Aorta (tissue), 5 donors: ENCODE data around the gene BLOC1S6. TPM values are rescaled to one million over a fixed set of nuclear protein-coding genes. Genes with fewer than 3 reads are reported as not detected.
A peak's percentile ranks its signal among the peaks of the same experiment; 100 is the strongest.

Experiments
- ATAC-seq: fragments of 200-7000 bp; cut with Tn5 transposase; one replicate; pipeline ENCODE4 v1.9.1; 2022; ENCODE audit warnings: moderate library complexity; ENCODE audit not compliant: low FRiP score
- DNase-seq, 2 donors: peaks; one replicate each; pipeline ENCODE4 v3.0.0-alpha.2; 2020
- H3K27ac ChIP-seq, 2 donors: one replicate each; pipeline ENCODE4 v1.5.1; 2013; ENCODE audit warnings: low read length in 2 of 2, mild to moderate bottlenecking in 2 of 2, moderate library complexity in 2 of 2, control low read depth in 1 of 2, inconsistent platforms in 1 of 2, low read depth in 1 of 2
- H3K27me3 ChIP-seq, 2 donors: one replicate each; pipeline ENCODE4 v1.6.1; 2013; ENCODE audit warnings: control low read depth in 1 of 2, low read length in 1 of 2, mild to moderate bottlenecking in 1 of 2, moderate library complexity in 1 of 2; ENCODE audit not compliant: insufficient read depth in 2 of 2, control insufficient read depth in 1 of 2
- H3K36me3 ChIP-seq, 2 donors: one replicate each; pipeline ENCODE4 v1.6.1; 2013; ENCODE audit warnings: control low read depth in 1 of 2, low read length in 1 of 2, mild to moderate bottlenecking in 1 of 2; ENCODE audit not compliant: insufficient read depth in 2 of 2, control insufficient read depth in 1 of 2
- H3K4me1 ChIP-seq, 2 donors: one replicate each; pipeline ENCODE4 v1.6.1; 2013; ENCODE audit warnings: low read length in 2 of 2, control low read depth in 1 of 2, mild to moderate bottlenecking in 1 of 2, moderate library complexity in 1 of 2; ENCODE audit not compliant: insufficient read depth in 2 of 2, control insufficient read depth in 1 of 2
- H3K4me3 ChIP-seq, 2 donors: one replicate each; pipeline ENCODE4 v1.5.1; 2013; ENCODE audit warnings: low read length in 2 of 2, control low read depth in 1 of 2, mild to moderate bottlenecking in 1 of 2
- H3K9me3 ChIP-seq: one replicate; pipeline ENCODE4 v1.6.1; 2013; ENCODE audit warnings: mild to moderate bottlenecking, low read length; ENCODE audit not compliant: control insufficient read depth
- WGBS, 2 donors: extraction: QIAGEN DNeasy Blood & Tissue Kit; methylation state at CpG; one replicate each; pipeline ENCODE4 v1.1.7; 2013; 5-methylcytosine and 5-hydroxymethylcytosine counted together
- intact Hi-C, 2 donors: fragments of 100-400 bp; cut with DNase I; formaldehyde crosslinking; loops; one replicate each; pipeline versions ENCODE4 v1.14.2 to v1.15.0; 2022
- polyA plus RNA-seq, 2 donors: library from polyadenylated mRNA; stranded (reverse); fragments of 200-250 nt; gene quantifications; one replicate each; pipeline ENCODE4 v1.2.3, GENCODE V29; 2013
- total RNA-seq, 2 donors: library from RNA; stranded (reverse); fragmentation: NEBNext Ultra II Directional; extraction: Animal tissue kit (Norgen Biotek cat#: 25700); gene quantifications; one replicate each; pipeline ENCODE4 v1.2.1, GENCODE V29; 2021
- donor health status: healthy with polysubstance abuse.
- donor health status: Bipolar disorder and iron deficiency.
- donor health status: DM: no; HTN: no; CAD: no.
- donor health status: DM: no; HTN: no; CAD: no.
- donor health status: DM: yes; HTN: yes; CAD: no.

Gene BLOC1S6
- total and polyA plus RNA-seq, 4 donors: 24.9 to 47.3 (median 46.2) TPM

DNA sequence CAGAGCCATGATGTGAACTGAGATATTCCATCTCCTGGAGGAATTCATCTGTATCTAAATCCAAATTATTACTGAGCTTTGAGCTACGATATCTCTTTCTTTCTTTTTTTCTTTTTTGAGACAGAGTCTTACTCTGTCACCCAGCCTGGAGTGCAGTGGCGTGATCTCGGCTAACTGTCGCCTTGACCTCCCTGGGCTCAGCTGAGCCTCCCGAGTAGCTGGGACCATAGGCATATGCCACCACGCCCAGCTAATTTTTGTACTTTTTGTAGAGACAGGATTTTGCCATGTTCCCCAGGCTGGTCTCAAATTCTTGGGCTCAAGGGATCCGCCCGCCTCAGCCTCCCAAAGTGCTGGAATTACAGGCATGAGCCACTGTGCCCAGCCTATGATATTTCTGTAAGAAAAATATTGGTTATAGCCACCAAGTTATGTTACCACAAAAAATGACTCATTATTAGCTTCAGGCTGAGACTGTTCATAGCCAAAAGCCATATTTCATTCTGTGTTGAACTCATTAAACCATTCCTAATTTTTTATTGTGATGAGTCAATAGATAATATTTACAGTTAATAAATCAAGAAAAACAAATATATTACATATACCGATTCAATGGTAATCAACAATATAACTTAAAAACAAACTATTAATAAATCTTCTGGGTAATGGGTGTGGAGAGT lies 37.5 kb upstream of the BLOC1S6 start:
- DNase-seq (no peak), ATAC-seq (peak; percentile 46)
- Histone ChIP-seq H3K27me3 (no peaks in the 10 kb centered on the region), H3K9me3 (no peaks in the 10 kb centered on the region), H3K36me3 (no peaks in the 10 kb centered on the region), H3K4me3 (no peak overlapping the region), H3K4me1 (no peaks in the 10 kb centered on the region), H3K27ac (no peak overlapping the region)
- intact Hi-C loops: no loop called here
- WGBS, 2 donors: 64 to 73% methylated on average over 9 of the region's 9 CpGs

DNA sequence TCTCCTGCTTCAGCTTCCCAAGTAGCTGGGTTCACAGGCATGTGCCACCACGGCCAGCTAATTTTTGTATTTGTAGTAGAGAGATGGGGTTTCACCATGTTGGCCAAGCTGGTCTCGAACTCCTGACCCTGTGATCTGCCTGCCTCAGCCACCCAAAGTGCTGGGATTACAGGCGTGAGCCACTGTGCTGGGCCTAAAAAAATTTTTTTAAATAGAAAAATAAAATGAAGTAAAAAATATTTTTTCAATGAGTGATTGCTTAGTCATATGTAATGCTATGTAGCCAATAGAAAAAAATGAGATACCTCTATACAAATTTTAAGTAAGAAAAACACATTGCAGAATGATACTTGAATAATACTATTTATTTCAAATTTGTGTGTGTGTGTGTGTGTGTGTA lies 36.7 kb upstream of the BLOC1S6 start:
- H3K27me3 ChIP-seq: no peaks in the 10 kb centered on the region
- 73 to 74% methylated on average over 3 of the region's 3 CpGs for whole genome bisulfite sequencing, 2 donors
- no peaks in the 10 kb centered on the region for H3K4me1 ChIP-seq
- no peak overlapping the region for H3K4me3 ChIP-seq
- no peak overlapping the region for H3K27ac ChIP-seq
- H3K9me3 ChIP-seq: no peaks in the 10 kb centered on the region
- no peaks in the 10 kb centered on the region for H3K36me3 ChIP-seq
- DNase-seq: no peak
- ATAC-seq: no peak
- intact Hi-C loops: no loop called here

DNA sequence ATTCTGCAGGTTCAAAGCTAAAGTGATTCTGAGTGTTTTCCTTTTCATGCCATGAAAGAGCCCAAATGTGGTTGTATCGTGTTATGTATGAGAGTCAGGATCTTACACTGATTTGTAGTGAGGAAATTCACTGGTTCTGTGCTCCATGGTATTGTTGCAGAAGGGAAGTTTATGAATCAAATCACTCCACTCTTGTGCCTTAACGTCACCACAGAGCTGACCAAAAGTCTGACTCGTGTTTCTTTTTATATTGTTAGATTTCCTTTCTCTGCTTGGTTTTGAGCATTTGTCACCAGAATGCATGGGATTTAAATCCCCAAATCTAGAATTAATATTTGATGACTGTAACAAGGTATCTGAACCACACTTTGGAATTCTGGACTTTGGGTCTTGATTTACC lies 35.5 kb upstream of the BLOC1S6 start:
- H3K27ac ChIP-seq: no peak overlapping the region
- DNase-seq (no peak), ATAC-seq (no peak)
- no peaks in the 10 kb centered on the region for H3K36me3 ChIP-seq
- H3K9me3 ChIP-seq: no peaks in the 10 kb centered on the region
- no peaks in the 10 kb centered on the region for H3K4me1 ChIP-seq
- H3K4me3 ChIP-seq: no peak overlapping the region
- 46 to 48% methylated on average over 3 of the region's 3 CpGs for WGBS, 2 donors
- H3K27me3 ChIP-seq: no peaks in the 10 kb centered on the region
- intact Hi-C loops: no loop called here

DNA sequence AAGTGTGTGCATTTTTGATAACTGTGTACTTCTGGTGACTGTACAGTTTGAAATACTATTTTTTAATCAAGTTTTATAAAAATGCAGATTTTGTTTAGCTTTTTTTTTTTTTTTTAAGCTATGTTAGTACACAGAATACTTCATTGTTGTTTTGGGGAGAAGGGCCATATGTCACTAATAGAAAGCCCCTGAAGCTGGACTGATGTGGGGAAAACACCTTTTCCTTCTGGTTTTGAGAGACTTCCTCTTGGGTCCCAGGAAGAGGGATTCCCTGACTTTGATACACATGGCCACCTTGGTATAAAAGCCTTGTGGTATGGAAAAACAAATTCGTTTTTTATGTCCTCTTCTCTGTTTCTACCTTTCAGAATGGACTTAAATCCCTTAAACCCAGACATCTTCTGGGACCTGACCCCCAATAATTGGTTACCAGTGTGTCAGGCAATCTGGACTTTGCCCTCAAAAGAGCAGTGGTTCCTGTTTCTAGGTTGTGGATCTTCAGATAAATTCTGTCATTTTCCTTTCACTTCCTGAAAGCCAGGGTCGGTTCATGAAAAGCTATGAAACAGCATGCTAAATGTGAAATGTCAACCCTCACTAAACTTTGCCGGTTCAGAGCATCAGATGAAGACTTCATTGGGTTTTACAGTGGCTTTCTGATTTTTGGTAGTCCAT lies 31.1 kb upstream of the BLOC1S6 start:
- no peaks in the 10 kb centered on the region for H3K4me1 ChIP-seq
- intact Hi-C loops: no loop called here

DNA sequence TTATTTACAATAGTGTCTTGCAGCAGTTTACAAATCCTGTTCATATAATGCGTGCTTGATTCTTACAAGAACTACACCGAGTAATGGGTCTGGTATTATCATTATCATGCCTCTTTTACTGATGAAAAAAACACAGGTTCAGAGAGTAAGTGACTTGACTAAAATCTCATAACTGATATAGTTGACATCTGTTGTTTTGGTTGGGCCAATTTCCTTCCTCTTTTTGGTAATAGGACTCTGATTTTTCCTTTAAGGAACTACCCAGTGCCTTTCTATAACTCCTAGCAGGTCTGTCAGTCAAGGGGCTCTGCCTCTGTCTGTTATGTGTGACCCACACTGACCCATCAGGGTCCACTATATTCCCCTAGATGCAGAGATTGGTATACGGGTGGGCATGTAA lies 14.6 kb upstream of the BLOC1S6 start:
- Histone ChIP-seq H3K27me3 (no peaks in the 10 kb centered on the region), H3K9me3 (peaks cover 4% of the 10 kb centered on the region), H3K36me3 (no peaks in the 10 kb centered on the region), H3K4me1 (no peaks in the 10 kb centered on the region), H3K4me3 (no peak overlapping the region), H3K27ac (no peak overlapping the region)
- intact Hi-C loops: no loop called here
- no peak for ATAC-seq
- 77 to 78% methylated on average over 3 of the region's 3 CpGs for WGBS, 2 donors
- DNase-seq: no peak

More for the DNA sequence above, 31.1 kb upstream of the BLOC1S6 start:
- ATAC-seq (no peak), DNase-seq (no peak)
- Histone ChIP-seq H3K4me3 (no peak overlapping the region), H3K36me3 (no peaks in the 10 kb centered on the region), H3K9me3 (no peaks in the 10 kb centered on the region), H3K27ac (no peak overlapping the region), H3K27me3 (no peaks in the 10 kb centered on the region)
- 39 to 42% methylated on average over 3 of the region's 3 CpGs for WGBS, 2 donors

DNA sequence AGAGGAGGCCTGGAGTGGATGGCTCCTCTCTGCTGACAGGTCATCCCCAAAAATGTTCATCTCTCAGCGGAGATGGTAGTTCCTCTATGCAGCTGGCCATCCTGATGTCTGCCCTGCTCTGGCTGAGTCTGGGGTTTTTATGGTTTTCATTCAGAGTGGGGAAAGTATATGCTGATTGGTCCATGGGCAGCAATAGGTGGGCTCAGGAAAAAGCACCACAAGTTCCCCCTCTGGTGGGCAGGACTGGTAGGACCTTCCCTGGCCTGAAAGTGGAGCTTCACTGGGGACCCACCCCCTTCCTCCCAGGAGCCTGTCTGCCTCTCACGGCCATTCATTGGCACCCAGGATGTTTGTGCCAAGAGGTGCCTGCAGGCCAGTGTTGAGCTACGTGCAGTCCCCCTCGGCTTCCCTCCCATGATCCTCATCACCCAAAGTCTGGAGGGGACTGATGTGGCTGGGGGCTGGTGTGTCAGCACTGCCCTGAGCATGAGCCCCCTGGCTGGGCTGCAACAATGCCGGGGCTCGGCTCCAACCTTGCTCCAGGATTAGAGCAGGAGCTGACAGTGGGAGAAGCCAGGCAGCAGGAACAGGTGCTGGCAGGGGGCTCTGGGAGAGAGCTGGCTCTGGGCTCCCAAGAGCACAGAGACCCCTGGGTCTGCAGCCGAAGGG lies 13.1 kb upstream of the BLOC1S6 start:
- Histone ChIP-seq H3K9me3 (peaks cover 4% of the 10 kb centered on the region), H3K4me1 (no peaks in the 10 kb centered on the region), H3K36me3 (no peaks in the 10 kb centered on the region), H3K27ac (no peak overlapping the region), H3K27me3 (no peaks in the 10 kb centered on the region), H3K4me3 (no peak overlapping the region)
- intact Hi-C loops: no loop called here
- ATAC-seq: no peak
- 67 to 72% methylated on average over 7 of the region's 7 CpGs for WGBS, 2 donors
- no peak for DNase-seq

DNA sequence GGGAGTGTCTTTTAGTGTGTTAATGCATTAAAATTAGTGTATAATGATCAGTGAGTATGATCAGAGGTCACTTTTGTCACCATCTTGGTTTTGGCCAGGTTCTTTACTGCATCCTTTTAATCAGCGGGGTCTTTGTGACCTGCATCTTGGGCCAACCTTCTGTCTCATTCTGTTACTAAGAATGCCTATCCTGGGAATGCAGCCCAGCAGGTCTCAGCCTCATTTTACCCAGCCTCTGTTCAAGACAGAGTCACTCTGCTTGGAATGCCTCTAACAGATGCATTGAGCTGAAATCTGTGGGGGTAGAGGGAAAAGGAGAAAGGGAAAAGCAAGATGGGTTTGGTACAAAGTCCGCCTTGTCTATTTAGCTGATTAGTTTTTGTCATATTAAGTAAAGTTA lies 5.3 kb upstream of the BLOC1S6 start:
- no peak for DNase-seq
- intact Hi-C loops: no loop called here
- H3K27me3 ChIP-seq: no peaks in the 10 kb centered on the region
- H3K36me3 ChIP-seq: no peaks in the 10 kb centered on the region
- WGBS, 2 donors: 88 to 92% methylated on average over 2 of the region's 2 CpGs
- no peak overlapping the region for H3K27ac ChIP-seq
- H3K4me1 ChIP-seq: peaks cover 0 to 4% of the 10 kb centered on the region in 2 donors
- ATAC-seq: no peak
- H3K4me3 ChIP-seq: no peak overlapping the region
- no peaks in the 10 kb centered on the region for H3K9me3 ChIP-seq

DNA sequence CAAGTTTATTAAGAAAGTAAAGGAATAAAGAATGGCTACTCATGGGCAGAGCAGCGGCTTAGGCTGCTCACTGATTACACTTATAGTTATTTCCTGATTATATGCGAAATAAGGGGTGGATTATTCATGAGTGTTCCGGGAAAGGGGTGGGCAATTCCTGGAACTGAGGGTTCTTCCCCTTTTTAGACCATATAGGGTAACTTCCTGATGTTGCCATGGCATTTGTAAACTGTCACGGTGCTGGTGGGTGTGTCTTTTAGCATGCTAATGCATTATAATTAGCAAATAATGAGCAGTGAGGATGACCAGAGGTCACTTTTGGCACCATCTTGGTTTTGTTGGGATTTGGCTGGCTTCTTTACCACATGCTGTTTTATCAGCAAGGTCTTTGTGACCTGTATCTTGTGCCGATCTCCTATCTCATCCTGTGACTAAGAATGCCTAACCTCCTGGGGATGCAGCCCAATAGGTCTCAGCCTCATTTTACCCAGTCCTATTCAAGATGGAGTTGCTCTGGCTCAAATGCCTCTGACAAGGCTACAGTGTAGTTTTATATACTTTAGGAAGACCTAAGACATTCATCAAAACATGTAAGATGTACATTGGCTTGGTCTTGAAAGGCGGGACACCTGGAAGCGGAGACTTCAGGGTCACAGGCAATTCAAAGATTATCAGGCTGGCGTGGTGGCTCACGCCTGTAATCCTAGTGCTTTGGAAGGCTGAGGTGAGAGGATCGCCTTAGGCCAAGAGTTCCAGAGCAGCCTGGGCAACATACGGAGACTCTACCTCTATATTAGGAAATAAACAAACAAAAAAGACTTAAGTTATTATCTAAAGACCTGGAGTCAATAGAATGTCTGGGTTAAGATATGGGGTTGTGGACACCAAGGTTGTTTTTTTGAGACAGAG lies 3.2 kb upstream of the BLOC1S6 start:
- intact Hi-C loops: no loop called here
- Histone ChIP-seq H3K4me3 (no peak overlapping the region), H3K27me3 (no peaks in the 10 kb centered on the region), H3K36me3 (no peaks in the 10 kb centered on the region), H3K9me3 (no peaks in the 10 kb centered on the region), H3K27ac (no peak overlapping the region), H3K4me1 (peaks cover 2 to 4% of the 10 kb centered on the region in 2 donors)
- ATAC-seq (no peak), DNase-seq (peak in 1 of 2 donors; percentile 59)
- WGBS, 2 donors: 85 to 92% methylated on average over 11 of the region's 11 CpGs
